Activated T-cell treated with anti-CD3 and anti-CD28 coated beads for 48 hours (primary cell): Measurements from ENCODE around the gene ITGAD.

Experiments
- DNase-seq: peaks from one replicate; pipeline ENCODE4 v3.0.0-alpha.2; 2020; ENCODE audit warnings: low read depth

ITGAD gene

DNA sequence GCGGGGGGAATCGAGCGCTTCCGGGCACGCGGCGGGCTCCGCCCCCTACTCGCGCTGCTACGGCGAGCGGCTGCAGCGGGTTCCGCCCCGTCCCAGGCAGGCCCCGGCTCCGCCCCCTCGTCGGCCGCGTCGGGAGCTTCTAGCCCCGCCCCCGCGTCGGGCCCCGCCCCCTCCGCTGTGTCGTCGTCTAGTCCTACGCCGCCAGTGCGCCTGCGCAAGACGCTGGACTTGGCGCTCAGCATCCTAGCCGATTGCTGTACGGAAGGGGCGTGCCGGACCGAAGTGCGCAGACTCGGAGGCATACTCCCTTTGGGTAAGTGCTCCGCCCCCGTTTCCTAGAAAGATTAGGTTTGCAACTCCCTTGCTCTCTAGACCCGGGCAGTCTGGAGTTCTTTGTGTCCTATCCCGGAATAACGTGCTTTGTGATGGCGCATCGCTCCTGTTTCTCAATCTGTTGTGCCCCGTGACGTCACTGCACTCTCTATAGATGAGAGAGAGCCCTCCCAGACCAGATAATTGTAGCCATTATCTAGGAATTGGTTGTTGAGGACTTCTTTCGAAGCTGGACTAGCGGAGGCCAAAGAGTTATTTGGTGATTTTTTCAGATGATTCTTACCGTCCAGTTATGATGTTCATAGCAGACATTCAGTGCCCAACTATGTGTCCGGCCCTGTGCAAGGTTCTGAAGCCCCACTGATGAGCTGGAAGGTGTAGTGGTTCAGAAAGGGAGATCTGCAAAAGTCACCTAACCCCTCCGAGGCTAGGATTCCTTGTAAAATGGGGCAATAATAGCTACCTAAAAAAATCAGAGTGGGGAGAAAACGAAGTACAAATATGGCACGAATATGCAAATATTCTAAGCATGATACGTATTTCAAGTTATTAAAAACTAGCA is 66.8 kb downstream of the ITGAD start:
- peak; percentile 100 for DNase-seq

DNA sequence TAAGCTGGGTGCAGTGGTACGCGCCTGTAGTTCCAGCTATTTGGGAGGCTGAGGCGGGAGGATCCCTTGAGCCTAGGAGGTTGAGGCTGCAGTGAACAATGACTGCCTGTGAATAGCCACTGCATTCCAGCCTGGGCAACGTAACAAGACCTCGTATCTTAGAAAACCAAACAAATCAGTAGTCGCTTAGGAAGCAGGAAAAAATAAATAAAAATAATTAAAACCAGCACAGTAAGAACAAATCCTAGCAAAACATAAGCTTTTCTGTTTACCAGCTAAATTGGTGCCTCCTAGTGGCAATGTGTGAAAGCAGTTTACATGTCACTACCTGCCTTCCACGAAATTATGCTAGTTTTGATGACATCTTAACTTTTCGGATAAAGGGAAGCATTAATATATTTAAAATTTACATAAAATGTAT is 67.5 kb downstream of the ITGAD start:
- no peak for DNase-seq

DNA sequence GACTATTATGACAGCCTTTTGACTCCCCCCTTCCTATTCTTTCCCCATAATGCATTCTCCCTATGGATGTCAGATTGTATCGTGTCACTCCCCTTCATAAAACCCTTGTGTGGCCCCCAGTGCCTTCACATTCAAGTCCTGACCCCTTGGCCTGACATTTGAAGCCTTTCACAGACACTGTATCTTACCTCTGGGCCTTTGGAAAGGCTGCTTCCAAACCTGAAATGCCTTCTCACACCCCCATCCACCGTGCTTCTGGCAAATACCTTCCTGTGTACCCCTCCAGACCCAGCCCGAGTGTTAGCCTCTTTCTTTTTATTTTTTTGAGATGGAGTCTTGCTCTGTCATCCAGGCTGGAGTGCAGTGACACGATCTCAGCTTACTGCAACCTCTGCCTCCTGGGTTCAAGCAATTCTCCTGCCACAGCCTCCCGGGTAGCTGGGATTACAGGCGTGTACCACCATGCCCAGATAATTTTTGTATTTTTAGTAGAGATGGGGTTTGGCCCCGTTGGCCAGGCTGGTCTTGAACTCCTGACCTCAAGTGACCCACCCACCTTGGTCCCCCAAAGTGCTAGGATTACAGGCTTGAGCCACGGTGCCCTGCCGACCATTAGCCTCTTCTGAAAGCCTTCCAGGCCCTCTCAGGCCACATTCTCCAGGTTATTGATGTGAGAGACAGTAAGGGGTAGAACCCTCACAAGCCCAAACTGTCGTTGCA is 68.2 kb downstream of the ITGAD start:
- no peak for DNase-seq

DNA sequence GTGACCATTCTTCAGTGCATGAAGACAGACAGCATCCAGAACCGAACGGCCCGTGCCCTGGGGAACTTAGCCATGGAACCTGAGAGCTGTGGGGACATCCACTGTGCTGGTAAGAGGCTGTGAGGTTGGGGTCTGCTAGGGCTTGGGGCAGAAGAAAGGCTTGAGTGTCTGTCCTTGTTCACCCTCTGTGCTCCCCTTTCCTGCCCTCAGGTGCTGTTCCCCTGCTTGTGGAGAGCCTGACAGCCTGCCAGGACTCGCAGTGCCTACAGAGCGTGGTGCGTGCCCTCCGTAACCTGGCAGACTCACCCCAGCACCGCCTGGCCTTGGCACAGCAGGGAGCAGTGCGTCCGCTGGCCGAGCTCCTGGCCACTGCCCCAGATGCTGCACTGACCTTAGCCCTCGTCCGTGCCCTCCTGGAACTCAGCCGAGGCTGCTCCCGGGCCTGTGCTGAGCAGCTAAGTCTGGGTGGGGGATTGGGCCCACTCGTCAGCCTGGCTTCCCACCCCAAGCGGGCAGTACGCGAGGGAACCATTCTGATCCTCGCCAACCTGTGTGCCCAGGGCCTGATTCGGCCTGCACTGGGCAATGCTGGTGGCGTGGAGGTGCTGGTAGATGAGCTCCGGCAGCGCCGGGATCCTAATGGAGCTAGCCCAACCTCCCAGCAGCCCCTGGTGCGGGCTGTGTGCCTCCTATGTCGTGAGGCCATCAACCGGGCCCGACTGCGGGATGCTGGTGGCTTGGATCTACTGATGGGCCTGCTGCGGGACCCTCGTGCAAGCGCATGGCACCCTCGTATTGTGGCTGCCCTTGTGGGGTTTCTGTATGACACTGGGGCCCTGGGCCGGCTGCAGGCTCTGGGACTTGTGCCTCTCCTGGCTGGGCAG is 69.0 kb downstream of the ITGAD start:
- no peak for DNase-seq

DNA sequence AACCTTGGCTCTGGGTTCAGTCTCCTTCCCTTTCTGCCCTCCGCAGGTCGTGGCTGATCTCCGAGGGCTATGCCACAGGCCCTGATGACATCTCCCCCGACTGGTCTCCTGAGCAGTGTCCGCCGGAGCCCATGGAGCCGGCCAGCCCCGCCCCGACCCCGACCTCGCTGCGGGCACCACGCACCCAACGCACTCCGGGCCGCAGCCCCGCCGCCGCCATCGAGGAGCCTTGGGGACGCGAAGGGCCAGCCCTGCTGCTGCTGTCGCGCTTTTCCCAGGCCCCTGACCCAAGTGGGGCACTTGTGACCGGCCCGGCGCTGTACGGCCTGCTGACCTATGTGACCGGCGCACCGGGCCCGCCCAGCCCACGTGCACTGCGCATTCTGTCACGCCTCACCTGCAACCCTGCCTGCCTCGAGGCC is 71.2 kb downstream of the ITGAD start:
- DNase-seq, result no peak

GRCh38 chr16:31464781-31465260 is 71.7 kb downstream of the ITGAD start:
- DNase-seq, result no peak

DNA sequence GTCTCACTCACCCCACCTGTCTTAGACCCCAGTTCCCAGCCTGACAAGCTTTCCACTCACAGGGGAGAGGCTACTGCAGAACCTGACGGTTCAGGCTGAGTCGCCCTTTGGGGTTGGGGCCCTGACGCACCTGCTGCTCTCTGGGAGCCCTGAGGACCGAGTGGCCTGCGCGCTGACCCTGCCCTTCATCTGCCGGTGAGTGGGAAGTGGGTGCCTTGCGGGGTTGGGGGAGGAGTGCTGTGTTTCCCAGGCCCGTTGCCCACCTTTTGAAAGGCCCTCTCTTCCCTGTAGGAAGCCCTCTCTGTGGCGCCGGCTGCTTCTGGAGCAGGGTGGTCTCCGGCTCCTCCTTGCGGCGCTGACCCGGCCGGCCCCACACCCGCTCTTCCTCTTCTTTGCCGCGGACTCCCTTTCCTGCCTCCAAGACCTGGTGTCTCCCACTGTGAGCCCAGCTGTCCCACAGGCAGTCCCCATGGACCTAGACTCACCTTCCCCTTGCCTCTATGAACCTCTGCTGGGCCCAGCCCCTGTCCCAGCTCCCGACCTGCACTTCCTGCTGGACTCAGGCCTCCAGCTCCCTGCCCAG is 72.7 kb downstream of the ITGAD start:
- no peak for DNase-seq

GRCh38 chr16:31466381-31466841 is 73.3 kb downstream of the ITGAD start:
- DNase-seq, result no peak

GRCh38 chr16:31467151-31467773 is 74.1 kb downstream of the ITGAD start:
- DNase-seq, result no peak

- no peak for DNase-seq
These were observed 74.7 kb downstream of the ITGAD start for GRCh38 chr16:31467858-31468257.

DNA sequence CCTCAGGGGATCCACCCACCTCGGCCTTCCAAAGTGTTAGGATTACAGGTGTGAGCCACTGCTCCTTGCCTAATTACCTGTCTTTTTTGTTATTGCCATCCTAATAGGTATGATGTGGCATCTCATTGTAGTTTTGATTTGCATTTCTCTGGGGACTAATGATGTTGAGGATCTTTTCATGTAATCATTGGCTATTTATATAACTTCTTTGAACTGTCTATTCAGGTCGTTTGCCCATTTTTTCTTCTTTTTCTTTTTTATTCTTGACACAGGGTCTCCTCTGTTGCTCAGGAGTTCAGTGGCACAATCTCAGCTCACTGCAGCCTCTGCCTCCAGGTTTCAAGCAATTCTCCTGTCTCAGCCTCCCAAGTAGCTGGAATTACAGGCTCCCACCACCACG is 77.5 kb downstream of the ITGAD start:
- no peak for DNase-seq

- DNase-seq, result no peak
These were observed 78.2 kb downstream of the ITGAD start for GRCh38 chr16:31471241-31471874.

DNA sequence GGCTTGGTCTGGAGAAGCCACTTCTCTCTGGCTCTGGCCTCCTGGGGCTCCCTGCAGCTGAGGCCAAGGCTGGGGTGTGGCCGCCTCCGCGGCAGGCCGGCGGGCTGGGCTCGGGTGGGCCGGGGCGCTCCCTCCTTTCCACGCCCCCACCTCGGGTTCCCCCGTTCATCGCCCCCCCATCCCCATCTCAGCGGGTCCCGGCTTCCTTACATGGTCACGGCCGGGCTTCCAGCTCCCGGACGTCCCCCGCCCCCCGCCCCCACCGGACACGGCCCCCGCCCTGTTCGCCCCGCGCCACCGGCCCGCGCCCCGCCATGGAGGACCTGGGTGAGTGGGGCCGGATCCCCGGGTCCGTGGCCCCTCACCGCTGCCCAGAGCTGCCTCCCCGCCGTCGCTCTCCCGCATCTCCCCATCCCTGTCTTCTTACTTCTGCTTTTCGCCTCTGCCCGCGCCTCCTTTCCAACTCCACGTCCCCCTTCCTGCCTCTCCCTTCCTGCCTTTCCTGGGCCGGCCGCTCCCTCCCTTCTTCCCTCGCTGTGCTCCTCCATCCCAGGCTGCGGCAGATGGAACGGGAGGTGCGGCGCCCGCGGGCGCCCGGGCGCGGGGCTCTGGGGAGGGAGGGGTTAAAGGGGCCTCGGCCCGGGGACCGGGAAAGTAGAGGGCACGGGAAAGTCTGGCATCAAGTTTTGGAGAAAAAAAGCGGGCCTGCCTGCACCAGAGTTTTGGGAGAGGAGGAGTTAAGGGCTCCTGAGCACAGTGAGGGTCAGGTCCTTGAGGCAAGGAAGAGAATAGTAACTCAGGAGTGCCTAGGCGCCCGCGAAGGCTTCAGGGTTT is 79.0 kb downstream of the ITGAD start, which contains the start of gene TGFB1I1:
Gene TGFB1I1, plus strand, starts transcription at position 278 of the 834 bp plus-strand sequence. Its CDS starts 37 bp downstream, at position 315.
- DNase-seq, result no peak

GRCh38 chr16:31472709-31473203 is 79.6 kb downstream of the ITGAD start:
- DNase-seq, result peak; percentile 48

DNA sequence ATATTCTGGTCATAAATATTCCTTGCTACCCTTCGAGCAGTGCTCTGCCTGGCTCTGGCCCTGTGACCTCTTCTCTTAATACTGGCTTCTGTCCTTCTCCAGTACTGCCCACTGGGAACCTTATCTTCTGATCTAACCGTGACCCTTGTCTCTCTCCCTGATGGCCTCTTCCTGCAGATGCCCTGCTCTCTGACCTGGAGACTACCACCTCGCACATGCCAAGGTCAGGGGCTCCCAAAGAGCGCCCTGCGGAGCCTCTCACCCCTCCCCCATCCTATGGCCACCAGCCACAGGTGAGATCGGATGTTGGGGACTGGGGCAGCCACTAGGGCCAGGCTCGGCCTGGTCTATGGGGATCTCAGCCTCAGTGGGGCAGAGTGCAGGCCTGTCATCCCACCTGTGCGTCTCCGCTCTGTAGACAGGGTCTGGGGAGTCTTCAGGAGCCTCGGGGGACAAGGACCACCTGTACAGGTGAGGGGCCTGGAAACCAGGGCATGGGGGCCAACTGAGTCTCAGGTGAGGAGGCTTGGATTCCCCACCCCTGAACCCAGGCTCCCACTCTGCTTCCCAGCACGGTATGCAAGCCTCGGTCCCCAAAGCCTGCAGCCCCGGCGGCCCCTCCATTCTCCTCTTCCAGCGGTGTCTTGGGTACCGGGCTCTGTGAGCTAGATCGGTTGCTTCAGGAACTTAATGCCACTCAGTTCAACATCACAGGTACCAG is 80.3 kb downstream of the ITGAD start:
- DNase-seq, result no peak

GRCh38 chr16:31474173-31474714 is 81.1 kb downstream of the ITGAD start:
- no peak for DNase-seq

DNA sequence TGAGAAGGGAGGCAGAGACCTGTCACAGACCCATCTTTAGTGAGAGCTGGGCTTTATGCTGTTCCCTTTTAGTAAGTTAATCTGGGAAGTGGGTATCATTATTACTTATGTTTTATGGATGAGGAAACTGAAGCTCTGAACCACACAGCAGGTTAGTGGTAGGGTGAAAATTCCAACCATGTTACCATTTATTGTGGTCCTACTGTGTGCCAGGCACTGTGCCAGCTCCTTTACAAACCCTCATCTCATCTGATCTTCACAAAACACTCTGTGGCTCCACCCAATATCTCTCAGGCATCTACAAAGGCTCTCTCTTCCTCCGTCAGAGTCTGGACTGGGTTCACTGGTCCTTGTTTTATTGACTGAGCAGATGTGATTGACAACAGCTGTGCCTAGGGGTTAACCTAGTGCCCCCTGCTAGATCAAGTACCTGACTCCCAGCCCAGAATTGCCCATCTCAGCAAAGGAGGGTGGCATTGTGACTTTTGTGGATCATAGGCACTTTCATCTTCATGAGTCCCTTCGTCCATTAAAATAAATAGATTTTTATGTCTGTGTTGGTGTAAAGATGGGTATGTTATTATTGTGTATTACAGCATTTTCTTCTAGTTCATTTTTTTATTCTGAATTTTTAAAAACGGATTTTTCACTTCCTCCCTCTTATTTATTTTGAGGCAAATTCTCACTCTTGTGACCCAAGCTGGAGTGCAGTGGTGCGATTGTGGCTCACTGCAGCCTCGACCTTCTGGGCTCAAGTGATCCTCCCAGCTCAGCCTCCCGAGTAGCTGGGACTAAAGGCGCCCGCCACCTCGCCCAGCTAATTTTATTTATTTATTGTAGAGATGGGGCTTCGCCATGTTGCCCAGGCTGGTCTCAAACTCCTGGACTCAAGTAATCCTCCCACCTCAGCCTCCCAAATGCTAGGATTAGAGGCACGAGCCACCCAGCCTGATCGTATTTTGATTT is 81.9 kb downstream of the ITGAD start:
- DNase-seq, result no peak
